Keratinocyte (primary cell): Measurements from ENCODE around the gene ZNF438. TPM values are rescaled to one million over a fixed set of nuclear protein-coding genes. Genes with fewer than 3 reads are reported as not detected.

Experiments
- DNase-seq: peaks from one replicate; pipeline ENCODE4 v3.0.0-alpha.2; 2011; ENCODE audit warnings: low read depth, missing footprints, low spot score
- FAIRE-seq: peaks from 2 replicates; lab custom pipeline; 2011; peaks lifted over from hg19 to GRCh38; lab: Jason Lieb, UNC
- H2AFZ ChIP-seq: 2 replicates; pipeline ENCODE4 v1.6.0; 2012; ENCODE audit warnings: low read length, control low read depth, inconsistent platforms; ENCODE audit not compliant: control insufficient read depth
- H3K27ac ChIP-seq: 2 replicates; pipeline ENCODE4 v1.5.1; 2011; ENCODE audit warnings: low read length; ENCODE audit not compliant: control insufficient read depth, insufficient read depth
- H3K27me3 ChIP-seq: 3 replicates; pipeline ENCODE4 v1.6.0; 2011; ENCODE audit warnings: low read length; ENCODE audit not compliant: control insufficient read depth, insufficient read depth; ENCODE audit errors: extremely low read depth
- H3K36me3 ChIP-seq, 2 experiments: 2 replicates in 1 of 2; 3 replicates in 1 of 2; pipeline ENCODE4 v1.5.1; 2011; ENCODE audit warnings: low read length in 2 of 2, mild to moderate bottlenecking in 1 of 2; ENCODE audit not compliant: control insufficient read depth in 2 of 2, insufficient read depth in 2 of 2; ENCODE audit errors: extremely low read depth in 1 of 2
- H3K4me1 ChIP-seq: 3 replicates; pipeline ENCODE4 v1.5.1; 2011; ENCODE audit warnings: low read length; ENCODE audit not compliant: control insufficient read depth, insufficient read depth; ENCODE audit errors: extremely low read depth
- H3K4me2 ChIP-seq: 3 replicates; pipeline ENCODE4 v1.6.0; 2011; ENCODE audit warnings: low read depth, low read length; ENCODE audit not compliant: control insufficient read depth, insufficient read depth; ENCODE audit errors: extremely low read depth
- H3K4me3 ChIP-seq, 3 experiments: fragments of 200-600 bp in 1 of 3; sonication (generic) in 1 of 3; 2 replicates in 2 of 3; 3 replicates in 1 of 3; pipeline ENCODE4 v1.5.1; 2011 to 2016; ENCODE audit warnings: low read length in 3 of 3, mild to moderate bottlenecking in 3 of 3, control low read depth in 2 of 3, inconsistent platforms in 1 of 3, low read depth in 1 of 3, mixed read lengths in 1 of 3, mixed run types in 1 of 3, moderate library complexity in 1 of 3; ENCODE audit not compliant: control insufficient read depth in 2 of 3, insufficient read depth in 2 of 3; ENCODE audit errors: extremely low read depth in 1 of 3
- H3K79me2 ChIP-seq: 2 replicates; pipeline ENCODE4 v1.6.0; 2012; ENCODE audit warnings: low read length; ENCODE audit not compliant: control insufficient read depth, insufficient read depth
- H3K9ac ChIP-seq: 3 replicates; pipeline ENCODE4 v1.6.0; 2011; ENCODE audit warnings: low read length; ENCODE audit not compliant: control insufficient read depth, insufficient read depth; ENCODE audit errors: extremely low read depth
- H3K9me1 ChIP-seq: 3 replicates; pipeline ENCODE4 v1.6.0; 2011; ENCODE audit warnings: low read length; ENCODE audit not compliant: control insufficient read depth, insufficient read depth; ENCODE audit errors: extremely low read depth
- H3K9me3 ChIP-seq: 2 replicates; pipeline ENCODE4 v1.5.1; 2012; ENCODE audit warnings: low read depth, low read length; ENCODE audit not compliant: control insufficient read depth
- H4K20me1 ChIP-seq: 3 replicates; pipeline ENCODE4 v1.6.0; 2011; ENCODE audit warnings: low read length; ENCODE audit not compliant: control insufficient read depth, insufficient read depth; ENCODE audit errors: extremely low read depth
- EZH2 ChIP-seq: IDR thresholded peaks from one replicate; pipeline ENCODE4 v1.6.1; 2012; ENCODE audit warnings: inconsistent platforms, mild to moderate bottlenecking, low read length, moderate library complexity
- dilution Hi-C: fragments of 300-500 bp; cut with MboI; formaldehyde crosslinking; loops from one replicate; pipeline ENCODE4 v1.7.0; 2020; ENCODE audit warnings: low sequenced_read_pairs; ENCODE audit not compliant: extremely low pct_ligation_motif_present
- polyA plus RNA-seq, 5 experiments: library from polyadenylated mRNA; depleted of rRNA in 3 of 5; stranded (reverse) in 3 of 5; stranded (forward) in 1 of 5; unstranded in 1 of 5; fragments of >200 nt; gene quantifications; 1 replicate in 1 of 5; 2 replicates in 3 of 5; 3 replicates in 1 of 5; pipeline versions ENCODE4 v1.2.1 to v1.2.3, GENCODE V29; 2011 to 2012; ENCODE audit warnings: missing spikeins in 2 of 5, low read depth in 1 of 5, low replicate concordance in 1 of 5
- TF ChIP-seq, protein P1 (sequence below), 3 experiments: IDR thresholded peaks in 1 of 3; conservative IDR thresholded peaks in 1 of 3; optimal IDR thresholded peaks in 1 of 3; 2 replicates in 2 of 3; 3 replicates in 1 of 3; pipeline versions ENCODE3 to v1.5.1; 2011; ENCODE audit warnings: low read length in 3 of 3, mild to moderate bottlenecking in 3 of 3, moderate library complexity in 2 of 3, control low read depth in 1 of 3, inconsistent platforms in 1 of 3; ENCODE audit not compliant: insufficient read depth in 2 of 3; ENCODE audit errors: extremely low read depth in 1 of 3

The ZNF438 gene
- polyA plus RNA-seq, 1 donor (not counting 4 experiments of a cell fraction or from before 2014, with no cell fraction given) = 2.8 TPM

DNA sequence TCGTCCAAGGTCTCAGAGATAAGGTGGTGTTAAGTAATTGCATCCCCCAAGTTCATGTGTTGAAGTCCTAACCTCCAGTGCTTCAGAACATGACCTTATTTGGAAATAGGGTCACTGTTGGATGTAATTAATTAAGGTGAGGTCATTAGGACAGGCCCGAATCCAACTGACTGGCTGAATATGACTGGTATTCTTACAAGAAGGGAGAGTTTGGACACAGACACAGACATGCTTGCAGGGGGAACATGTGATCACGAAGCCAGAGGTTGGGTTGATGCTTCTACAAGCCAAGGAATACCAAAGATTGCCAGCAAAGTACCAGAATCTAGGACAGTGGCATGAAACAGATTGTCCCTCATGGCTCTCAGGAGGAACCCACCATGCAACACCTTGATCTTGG, 228.6 kb downstream of the ZNF438 start:
- no peak for FAIRE-seq
- Histone ChIP-seq H3K9me3 (no peaks in the 10 kb centered on the region), H3K4me3 (no peak overlapping the region), H3K4me1 (peaks cover 6% of the 10 kb centered on the region), H4K20me1 (no peaks in the 10 kb centered on the region), H3K27me3 (no peaks in the 10 kb centered on the region), H3K27ac (no peak overlapping the region), H3K4me2 (no peak overlapping the region), H2AFZ (no peak overlapping the region), H3K9me1 (no peaks in the 10 kb centered on the region), H3K79me2 (no peaks in the 10 kb centered on the region), H3K36me3 (no peaks in the 10 kb centered on the region), H3K9ac (no peak overlapping the region)
- no peak for DNase-seq
- dilution Hi-C loops = no loop called here
- TF ChIP-seq EZH2 = no peak
- TF ChIP-seq, protein P1, sequence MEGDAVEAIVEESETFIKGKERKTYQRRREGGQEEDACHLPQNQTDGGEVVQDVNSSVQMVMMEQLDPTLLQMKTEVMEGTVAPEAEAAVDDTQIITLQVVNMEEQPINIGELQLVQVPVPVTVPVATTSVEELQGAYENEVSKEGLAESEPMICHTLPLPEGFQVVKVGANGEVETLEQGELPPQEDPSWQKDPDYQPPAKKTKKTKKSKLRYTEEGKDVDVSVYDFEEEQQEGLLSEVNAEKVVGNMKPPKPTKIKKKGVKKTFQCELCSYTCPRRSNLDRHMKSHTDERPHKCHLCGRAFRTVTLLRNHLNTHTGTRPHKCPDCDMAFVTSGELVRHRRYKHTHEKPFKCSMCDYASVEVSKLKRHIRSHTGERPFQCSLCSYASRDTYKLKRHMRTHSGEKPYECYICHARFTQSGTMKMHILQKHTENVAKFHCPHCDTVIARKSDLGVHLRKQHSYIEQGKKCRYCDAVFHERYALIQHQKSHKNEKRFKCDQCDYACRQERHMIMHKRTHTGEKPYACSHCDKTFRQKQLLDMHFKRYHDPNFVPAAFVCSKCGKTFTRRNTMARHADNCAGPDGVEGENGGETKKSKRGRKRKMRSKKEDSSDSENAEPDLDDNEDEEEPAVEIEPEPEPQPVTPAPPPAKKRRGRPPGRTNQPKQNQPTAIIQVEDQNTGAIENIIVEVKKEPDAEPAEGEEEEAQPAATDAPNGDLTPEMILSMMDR (optimal IDR thresholded peaks at IDR 0.05 in 1 of 3, IDR thresholded peaks at IDR 0.05 in 1 of 3, conservative IDR thresholded peaks at IDR 0.05 in 1 of 3; ENCODE audit: extremely low read depth in 1 of 3, insufficient read depth in 2 of 3, low read length in 3 of 3) = no peak

DNA sequence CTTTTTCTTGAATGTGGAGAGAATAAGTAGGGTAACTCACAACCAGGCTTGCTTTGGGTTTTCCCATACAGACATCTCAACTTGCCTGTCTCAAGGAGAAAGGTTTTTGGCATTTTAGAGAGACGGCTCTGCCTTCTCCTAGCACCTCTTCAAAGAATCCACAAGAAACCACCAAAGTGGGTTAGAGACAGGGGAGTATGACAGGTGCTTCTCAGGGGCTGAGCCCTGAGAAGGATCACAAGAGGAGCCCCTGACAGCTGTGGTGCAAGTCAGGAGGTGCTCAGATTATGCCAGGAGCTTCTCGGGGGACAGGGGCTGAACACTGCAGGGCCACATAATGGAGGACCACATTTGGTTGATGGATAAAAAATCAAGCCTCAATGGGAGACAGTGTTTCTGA, 231.3 kb downstream of the ZNF438 start:
- FAIRE-seq = no peak
- no peak overlapping the region for H3K4me3 ChIP-seq
- no peak overlapping the region for H2AFZ ChIP-seq
- dilution Hi-C loops = no loop called here
- no peak overlapping the region for H3K27ac ChIP-seq
- H3K27me3 ChIP-seq = no peaks in the 10 kb centered on the region
- H3K9me1 ChIP-seq = no peaks in the 10 kb centered on the region
- no peaks in the 10 kb centered on the region for H3K36me3 ChIP-seq
- no peak overlapping the region for H3K4me2 ChIP-seq
- peaks cover 6% of the 10 kb centered on the region for H3K4me1 ChIP-seq
- no peak for DNase-seq
- H4K20me1 ChIP-seq = no peaks in the 10 kb centered on the region
- H3K9me3 ChIP-seq = no peaks in the 10 kb centered on the region
- TF ChIP-seq, protein P1 (optimal IDR thresholded peaks at IDR 0.05 in 1 of 3, IDR thresholded peaks at IDR 0.05 in 1 of 3, conservative IDR thresholded peaks at IDR 0.05 in 1 of 3; ENCODE audit: extremely low read depth in 1 of 3, insufficient read depth in 2 of 3, low read length in 3 of 3) = no peak
- TF ChIP-seq EZH2 = no peak
- no peaks in the 10 kb centered on the region for H3K79me2 ChIP-seq
- no peak overlapping the region for H3K9ac ChIP-seq
